Breast epithelium (tissue), 3 donors: ENCODE results near the gene VRK1.

Source experiments
- POLR2A ChIP-seq: fragments of 450-650 bp; IDR thresholded peaks from one replicate; pipeline ENCODE4 v1.6.1; 2016; ENCODE audit warnings: antibody characterized with exemption, mild to moderate bottlenecking, moderate library complexity
- POLR2AphosphoS5 ChIP-seq, 3 donors: sonication (generic); formaldehyde crosslinking; IDR thresholded peaks; one replicate each; pipeline ENCODE4 v1.6.1; 2017; ENCODE audit warnings: antibody characterized with exemption in 3 of 3
- TF ChIP-seq, protein P1 (sequence below), 3 donors: fragments of 450-650 bp; IDR thresholded peaks; one replicate each; pipeline ENCODE4 v1.5.1; 2016 to 2017; ENCODE audit warnings: antibody characterized with exemption in 3 of 3, mild to moderate bottlenecking in 3 of 3, moderate library complexity in 3 of 3

DNA sequence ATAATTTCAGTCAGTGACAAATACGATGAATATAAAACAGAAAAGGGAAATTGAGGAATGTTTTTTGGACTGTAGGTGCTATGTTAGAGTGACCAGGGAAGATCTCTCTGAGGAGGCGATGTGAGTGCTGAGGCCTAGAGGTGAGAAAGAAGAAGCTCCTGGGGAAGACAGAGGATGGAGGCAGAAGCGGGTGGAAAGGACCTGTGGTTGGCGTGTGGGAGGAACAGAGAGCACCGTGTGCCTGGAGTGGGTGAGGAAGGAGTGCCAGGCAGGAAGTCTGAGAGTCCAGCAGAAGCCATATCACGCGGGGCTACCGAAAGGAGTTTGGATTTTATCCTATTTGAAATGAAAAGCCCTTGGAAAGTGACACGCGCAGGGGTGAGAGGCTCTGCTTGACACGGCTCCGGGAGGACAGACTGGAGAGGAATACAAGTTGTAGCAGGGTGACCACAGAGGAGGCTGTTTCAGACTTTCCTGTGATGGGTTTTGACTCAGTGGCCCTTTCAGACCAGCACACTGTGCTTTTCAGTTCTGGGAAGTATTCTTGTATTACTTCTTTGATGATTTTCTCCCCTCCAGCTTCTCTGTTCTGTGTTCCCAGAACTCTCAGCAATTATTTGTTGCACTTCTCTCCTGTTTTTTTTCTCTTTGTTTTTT lies 96.9 kb downstream of the VRK1 start:
- TF ChIP-seq POLR2A (no peak), POLR2AphosphoS5 (IDR thresholded peaks at IDR 0.05) (no peak)
- TF ChIP-seq, protein P1, sequence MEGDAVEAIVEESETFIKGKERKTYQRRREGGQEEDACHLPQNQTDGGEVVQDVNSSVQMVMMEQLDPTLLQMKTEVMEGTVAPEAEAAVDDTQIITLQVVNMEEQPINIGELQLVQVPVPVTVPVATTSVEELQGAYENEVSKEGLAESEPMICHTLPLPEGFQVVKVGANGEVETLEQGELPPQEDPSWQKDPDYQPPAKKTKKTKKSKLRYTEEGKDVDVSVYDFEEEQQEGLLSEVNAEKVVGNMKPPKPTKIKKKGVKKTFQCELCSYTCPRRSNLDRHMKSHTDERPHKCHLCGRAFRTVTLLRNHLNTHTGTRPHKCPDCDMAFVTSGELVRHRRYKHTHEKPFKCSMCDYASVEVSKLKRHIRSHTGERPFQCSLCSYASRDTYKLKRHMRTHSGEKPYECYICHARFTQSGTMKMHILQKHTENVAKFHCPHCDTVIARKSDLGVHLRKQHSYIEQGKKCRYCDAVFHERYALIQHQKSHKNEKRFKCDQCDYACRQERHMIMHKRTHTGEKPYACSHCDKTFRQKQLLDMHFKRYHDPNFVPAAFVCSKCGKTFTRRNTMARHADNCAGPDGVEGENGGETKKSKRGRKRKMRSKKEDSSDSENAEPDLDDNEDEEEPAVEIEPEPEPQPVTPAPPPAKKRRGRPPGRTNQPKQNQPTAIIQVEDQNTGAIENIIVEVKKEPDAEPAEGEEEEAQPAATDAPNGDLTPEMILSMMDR (IDR thresholded peaks at IDR 0.05) = no peak
